Activated CD4-positive, CD25-positive, alpha-beta regulatory T cell treated with anti-CD3 and anti-CD28 coated beads, Interleukin-2, amount 50 U/mL, for 72 hours (primary cell): ENCODE measurements around the gene BMP15.

Source experiments
- DNase-seq: peaks from one replicate; pipeline ENCODE4 v3.0.0; 2021

Gene BMP15

DNA sequence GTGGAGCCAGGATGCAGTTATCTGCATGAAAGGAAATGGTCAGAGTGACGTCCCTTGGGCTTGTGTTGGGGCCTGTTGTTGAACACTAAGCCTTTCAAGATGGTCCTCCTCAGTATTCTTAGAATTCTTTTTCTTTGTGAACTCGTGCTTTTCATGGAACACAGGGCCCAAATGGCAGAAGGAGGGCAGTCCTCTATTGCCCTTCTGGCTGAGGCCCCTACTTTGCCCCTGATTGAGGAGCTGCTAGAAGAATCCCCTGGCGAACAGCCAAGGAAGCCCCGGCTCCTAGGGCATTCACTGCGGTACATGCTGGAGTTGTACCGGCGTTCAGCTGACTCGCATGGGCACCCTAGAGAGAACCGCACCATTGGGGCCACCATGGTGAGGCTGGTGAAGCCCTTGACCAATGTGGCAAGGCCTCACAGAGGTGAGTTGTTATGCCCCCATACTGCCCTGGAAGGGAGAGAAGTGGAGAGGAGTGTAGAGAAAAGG lies at the start of gene BMP15:
BMP15 (plus strand) TSS at position 51 of the 492 bp plus-strand sequence; CDS start at position 100, 49 bp downstream.
- no peak for DNase-seq

DNA sequence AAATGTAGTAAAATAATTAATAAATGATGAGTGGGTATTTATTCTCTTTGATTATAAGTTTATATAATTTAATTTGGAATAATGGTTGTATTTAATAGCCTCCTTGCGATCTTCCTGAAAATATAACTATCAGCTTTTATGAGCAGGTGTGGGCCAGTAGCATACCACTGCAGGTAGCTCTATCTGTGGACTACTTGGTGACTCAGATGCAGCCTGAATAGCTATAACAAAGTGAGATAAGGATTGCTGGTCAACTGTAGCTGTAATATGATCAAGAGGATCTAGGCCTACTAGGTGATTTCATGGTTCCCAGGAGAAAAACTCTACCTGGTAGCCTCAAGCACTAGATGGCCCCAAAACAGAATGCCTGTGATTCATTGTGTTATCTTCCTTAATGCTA lies 47.1 kb upstream of the BMP15 start:
- no peak for DNase-seq

DNA sequence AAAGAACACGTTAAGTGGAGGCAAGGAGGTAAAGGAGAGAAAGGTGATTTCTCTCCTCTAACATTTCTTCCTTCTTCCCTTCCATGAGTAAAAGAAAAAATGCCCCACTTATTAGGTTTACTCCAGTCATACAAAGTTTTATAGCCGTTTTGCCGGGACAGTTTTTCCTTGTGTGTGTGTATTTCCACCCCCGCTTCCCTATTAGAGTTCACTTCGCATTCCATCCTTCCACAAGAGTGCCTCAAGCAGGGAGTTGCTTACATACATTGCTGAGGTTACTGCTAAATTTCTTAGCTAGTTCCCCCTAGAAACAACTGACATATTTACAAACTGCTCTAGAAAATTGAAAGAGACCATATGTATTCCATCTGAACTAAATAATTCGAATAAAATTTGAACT lies 45.2 kb upstream of the BMP15 start:
- no peak for DNase-seq

DNA sequence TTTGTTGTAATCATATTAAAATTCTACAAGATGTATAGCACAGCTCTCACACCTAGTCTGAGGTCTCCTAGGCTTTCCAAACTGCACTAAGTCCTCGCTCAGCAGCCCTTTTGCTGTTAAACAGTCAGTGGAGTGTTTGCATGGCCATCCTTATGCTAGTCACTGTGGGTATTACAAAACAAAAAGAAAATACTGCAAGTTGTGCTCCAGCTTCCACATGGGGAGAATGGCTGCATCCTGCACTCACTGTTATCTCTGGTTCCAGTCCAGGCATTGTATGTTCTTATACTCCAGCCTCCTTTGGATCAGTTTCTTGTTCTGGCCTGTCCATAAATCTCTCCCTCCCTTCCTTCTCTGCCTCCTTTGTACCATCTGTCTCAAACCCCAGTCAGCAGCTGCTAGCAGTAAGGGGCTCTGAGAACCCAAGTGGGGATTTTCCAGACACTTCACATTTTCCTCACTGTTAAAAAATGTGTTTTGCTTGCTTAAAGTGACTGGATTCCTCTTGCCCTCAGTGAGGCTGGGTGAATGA lies 38.5 kb upstream of the BMP15 start:
- no peak for DNase-seq

DNA sequence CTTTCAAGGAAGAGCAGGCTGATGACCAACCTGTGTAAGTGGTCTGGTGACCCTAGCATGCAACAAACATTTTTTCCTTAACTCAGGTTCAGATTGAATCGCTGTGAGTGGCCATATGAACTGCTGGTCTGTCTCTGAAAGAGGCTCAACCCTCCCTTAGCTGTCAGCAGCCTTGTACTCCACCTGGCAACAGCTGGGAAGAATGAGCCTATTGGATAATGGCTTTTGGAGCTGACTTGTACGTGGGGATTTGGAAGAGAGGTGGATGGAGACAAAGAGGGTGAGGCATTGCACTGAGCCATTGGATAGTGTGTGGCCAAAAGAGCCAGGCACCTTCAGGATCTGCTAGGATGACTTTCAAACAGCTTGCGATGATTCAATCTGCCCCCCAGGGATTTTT lies 35.7 kb upstream of the BMP15 start:
- no peak for DNase-seq

DNA sequence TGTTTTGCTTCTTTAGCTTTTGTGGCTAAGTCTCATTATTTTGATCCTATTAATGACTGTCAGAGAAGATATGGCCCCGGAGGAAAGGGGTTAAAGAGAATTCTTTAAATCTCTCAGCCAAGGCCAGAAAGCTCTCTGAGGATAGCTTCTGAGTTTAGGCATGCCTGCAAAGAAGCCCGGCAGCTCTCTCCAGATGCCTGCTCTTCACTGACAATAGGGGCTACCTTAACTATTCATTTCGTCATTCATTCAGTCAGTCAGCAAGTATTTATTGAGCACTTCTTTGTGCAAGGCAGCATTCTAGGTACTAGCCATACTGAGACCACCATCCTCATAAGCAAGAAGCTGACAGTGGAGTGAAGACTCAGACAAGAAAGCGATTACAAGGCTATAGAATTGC lies 34.0 kb upstream of the BMP15 start:
- no peak for DNase-seq

DNA sequence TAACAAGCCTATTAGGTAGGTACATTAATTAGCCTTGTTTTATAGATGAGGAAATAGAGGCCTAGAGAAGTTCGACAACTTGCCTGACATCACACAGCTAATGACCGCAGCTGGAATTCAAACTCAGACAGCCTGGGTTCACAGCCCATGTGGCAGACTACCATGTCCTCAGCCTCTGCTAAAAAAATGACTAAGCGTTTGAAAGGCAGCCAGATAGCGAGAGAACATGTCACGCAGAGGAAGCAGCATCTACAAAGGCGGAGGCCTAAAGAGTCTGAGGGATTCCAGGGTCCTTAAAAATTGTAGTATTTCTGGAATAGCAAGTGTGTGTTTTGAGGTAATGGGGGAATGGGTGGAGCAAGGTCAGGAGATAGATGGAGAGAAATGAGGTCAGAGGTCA lies 33.2 kb upstream of the BMP15 start:
- no peak for DNase-seq

DNA sequence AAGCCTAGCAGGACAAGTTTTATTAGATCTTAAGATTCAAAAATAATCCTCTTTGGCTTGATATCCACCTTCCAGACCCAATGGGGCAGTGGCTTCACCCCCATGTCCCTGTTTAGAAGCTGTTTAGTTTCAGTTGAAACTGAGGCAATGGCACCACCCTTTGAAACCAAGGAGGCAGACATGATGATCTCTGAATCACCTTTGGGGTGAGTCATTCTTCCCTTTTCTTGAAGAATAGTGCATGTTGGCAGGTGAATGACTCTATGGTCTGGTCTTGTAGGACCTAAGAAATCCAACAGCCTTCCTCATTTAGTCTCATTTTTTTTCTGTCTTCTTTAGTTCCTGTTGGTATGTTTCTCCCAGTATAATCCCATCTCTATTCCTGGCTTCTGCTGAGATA lies 29.5 kb upstream of the BMP15 start:
- no peak for DNase-seq

DNA sequence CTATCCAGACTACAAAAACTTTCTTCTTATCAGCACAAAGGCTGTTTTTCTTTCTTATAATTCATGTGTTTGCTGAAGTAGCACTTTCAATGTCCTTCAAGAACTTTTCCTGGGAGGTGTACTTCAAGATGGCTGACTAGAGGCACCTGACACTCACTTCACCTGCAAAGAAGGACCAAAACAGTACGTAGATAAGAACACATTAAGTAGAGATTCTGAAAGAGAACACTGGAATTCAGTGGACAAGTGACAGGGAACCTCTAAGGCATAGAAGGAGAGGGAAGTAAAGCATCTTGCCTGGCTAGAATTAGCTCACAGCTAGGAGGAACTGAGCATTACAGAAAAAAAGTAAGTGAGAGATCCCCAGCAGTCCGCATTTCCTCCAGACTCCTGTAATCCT lies 21.7 kb upstream of the BMP15 start:
- no peak for DNase-seq

DNA sequence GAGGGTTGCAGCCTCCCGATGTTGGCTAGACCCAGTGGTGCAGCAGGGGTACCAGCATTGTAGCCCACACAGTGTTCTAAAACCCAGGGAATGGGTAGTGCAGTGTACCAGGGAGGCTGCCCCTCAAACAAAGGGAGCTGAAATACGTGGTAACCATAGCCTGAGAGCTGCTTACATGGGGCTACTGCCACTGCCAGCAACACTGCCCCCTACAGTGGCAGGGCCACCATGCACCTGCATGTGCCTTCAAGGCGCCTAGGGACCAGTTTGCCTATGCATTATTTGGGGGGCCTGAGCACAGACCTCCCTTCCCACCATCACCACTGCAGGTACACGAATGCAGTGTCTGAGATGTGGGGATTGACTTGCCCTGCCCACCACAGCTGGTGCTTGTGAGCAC lies 21.0 kb upstream of the BMP15 start:
- no peak for DNase-seq

DNA sequence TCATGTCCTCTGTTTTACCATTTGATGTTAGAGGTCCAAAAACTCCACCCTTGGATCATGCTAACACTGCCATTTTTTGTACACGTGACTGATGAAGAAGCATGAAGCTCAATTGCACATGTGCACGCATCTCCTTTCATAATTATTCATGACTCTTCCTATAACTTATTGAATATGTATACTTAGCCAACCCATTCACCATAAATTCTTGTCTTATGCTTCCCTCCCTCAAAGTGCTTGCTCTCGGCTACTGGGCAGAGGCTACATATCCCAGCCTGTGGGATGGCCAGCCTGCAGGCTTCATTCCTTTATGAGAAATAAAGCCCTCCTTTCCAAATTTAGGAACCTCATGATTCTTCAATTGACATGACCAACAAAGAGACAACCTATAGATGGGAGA lies 17.5 kb upstream of the BMP15 start:
- no peak for DNase-seq

DNA sequence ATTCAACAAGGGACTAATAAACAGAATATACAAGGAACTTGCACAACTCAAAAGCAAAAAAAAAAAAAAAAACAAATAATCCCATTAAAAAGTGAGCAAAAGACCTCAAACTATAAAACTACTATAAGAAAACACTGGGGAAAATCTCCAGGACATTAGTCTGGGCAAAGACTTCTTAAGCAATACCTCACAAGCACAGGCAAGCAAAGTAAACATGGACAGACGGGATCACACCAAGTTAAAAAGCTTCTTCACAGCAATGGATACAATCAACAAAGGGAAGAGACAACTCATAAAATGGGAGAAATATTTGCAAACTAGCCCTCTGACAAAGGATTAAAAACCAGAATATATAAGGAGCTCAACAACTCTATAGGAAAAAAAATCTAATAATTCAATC lies 17.1 kb upstream of the BMP15 start:
- DNase-seq = no peak

DNA sequence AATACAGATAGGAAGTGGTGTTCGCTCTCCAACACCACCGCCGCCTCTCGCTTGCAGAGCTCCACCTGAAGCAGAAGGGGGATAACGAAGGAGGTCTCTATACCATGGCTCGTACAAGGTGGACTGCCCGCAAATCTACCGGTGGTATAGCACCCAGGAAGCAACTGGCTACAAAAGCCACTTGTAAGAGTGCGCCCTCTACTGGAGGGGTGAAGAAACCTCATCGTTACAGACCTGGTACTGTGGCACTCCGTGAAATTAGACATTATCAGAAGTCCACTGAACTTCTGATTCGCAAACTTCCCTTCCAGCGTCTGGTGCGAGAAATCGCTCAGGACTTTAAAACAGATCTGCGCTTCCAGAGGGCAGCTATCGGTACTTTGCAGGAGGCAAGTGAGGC lies 5.2 kb upstream of the BMP15 start:
- DNase-seq = no peak

DNA sequence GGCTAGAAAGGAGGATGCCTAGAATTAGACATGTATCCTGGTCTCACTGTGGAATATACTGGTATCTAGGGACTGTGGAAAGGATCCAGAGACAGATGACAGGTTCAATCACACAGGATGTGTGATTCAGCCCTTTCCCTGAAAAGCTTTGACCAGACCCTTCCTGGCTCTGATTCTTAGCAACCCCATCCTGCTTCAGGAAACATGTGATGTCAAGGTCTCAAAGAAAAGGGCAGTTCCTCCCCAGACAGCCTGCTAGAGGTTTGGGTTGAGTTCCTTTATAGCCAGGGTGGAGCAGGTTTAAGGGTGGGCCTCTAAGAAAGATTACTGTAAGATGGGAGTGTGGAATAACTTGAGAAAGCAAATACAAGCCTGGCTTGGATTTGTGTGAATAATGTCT lies 3.0 kb downstream of the BMP15 start:
- no peak for DNase-seq

DNA sequence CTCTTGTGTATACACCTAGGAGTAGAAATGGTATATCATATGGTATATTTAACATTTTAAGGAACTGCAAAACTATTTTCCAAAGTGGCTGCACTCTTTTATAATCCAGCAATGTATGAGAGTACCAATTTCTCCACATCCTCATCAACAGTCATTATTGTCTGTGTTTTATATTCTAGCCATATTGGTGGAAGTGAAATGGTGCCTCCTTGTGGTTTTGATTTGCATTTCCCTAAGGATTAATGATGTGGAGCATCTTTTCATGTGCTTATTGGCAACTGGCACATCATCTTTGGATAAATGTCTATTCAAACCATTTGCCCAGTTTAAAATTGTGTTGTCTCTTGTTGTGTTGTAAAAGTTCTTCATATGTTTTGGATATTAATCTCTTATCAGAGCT lies 9.6 kb downstream of the BMP15 start:
- DNase-seq = no peak

DNA sequence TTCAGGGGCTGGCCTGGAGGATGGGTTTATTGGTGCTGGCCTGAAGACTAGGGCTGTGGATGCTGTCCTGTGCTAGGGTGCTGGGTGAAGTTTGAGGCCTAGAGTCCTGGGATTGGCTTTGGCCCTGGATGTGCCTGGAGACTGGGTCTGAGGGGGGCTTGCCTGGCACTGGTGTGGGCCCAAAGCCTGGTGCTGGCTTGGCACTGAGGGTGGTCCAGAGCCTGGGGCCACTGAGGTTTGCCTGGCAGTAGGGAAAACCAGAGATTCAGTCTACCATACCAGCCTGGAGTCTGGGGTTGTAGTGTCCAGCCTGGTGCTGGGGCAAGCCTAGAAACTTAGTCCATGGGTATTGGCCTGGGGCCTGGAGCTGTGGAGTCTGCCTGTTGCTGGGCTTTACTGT lies 16.6 kb downstream of the BMP15 start:
- DNase-seq = no peak

DNA sequence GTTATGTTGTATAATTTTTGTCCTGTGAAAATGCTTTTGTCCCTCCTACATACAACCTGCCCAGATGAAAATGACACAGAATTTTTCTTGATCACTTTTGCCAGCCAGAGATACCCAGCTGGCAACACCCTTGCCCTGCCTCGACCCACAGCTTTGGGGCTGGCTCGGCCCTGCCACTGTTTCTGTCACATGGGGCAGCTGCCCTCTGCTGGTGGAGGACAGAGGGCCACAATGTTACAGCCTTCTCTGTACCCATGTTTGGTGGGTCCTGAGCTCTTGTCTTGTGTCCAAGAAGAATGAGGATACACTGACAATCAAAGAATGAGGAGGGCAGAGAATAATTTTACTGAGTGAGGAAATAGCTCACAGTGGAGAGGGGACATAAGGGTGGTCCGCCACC lies 31.1 kb downstream of the BMP15 start:
- DNase-seq = no peak

DNA sequence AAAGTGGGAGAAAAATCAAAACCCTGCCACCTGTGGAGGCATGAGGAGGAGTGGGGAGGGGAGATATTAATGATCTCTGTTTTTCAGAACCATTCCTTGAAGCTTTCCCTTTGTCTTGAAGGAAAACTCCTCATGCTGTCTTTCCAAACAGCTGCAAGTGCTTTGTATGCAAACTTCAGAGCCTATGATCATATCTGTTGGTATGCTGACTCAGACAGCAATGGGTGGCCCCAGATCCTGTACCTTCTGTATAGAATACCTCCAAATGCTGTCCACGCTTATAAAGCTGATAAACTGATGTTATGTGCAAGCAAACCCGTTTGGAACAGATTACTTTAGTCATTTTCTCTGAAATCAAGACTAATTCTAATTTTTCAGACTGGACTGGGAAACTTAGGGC lies 31.9 kb downstream of the BMP15 start:
- no peak for DNase-seq

DNA sequence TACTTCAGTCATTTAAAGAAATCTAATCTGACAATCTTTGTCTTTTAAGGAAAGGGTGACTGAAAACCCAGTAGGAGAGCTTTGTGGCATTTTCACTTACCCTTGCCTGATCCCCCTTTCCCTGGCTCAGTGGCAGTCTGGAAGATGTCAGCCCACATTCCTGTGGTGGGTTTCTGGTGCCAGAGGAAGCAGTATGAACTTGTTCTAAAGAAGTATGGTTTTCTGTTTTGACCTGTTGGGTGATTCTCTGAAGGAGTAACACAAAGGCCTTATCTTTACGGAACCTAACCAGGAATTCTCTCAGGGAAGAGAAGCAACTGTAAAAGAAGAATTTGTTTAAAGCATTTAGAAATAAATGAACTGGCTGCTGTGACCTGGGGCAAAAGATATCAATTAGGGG lies 41.9 kb downstream of the BMP15 start:
- DNase-seq = no peak

DNA sequence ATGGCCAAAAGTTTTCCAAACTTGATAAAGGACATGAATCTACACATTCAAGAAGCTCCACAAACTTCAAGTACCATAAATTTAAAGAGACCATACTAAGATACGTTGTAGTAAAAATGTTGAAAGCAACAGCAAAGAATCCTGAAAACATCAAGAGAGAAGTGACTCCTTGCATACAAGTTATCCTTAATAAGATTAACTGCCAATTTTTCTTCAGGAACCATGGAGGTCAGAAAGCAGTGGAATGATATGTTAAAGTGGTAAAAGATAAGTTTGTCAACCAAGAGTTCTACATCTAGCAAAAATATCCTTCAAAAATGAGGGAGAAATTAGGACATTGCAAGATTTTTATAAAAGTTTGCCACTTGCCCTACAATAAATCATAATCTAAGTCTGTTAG lies 43.3 kb downstream of the BMP15 start:
- DNase-seq = no peak

DNA sequence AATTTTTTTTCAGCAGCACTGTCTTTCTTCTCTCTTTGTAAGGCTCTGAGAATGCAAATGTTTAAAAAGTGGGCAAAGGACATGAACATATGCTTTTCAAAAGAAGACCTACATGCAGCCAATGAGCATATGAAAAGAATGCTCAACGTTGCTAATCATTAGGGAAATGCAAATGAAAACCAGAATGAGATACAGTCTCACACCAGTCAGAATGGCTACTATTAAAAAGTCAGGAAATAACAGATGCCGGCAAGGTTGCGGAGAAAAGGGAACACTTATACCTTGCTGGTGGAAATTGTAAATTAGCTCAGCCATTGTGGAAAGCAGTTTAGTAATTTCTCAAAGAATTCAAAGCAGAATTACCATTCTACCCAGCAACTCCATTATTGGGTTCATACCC lies 51.6 kb downstream of the BMP15 start:
- no peak for DNase-seq

DNA sequence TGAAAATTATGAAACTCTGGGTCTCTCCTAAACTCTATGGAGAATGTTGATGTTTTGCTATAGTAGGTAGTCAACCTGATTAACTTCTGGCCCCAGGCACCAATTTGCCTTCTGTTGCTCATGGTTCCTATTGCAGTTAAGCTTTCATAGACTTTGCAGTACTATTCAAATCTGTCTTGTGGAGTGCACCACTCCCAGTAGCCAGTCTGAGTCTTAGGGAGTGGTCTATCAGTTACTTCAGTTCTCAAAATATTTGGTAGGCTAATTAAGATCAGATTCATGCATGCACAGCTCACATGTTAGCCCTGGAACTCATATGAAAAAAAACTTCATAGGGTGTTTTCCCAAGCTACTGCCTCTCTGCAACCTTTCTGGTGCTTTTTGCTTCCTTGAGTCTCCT lies 53.3 kb downstream of the BMP15 start:
- no peak for DNase-seq
